ENCODE data around the gene SDK1.

GRCh38 chr7:3636131-3636860 is 335.2 kb downstream of the SDK1 start:
- no peak for TF ChIP-seq POLR2A (IDR thresholded peaks at IDR 0.05)
- TF ChIP-seq, protein P1, sequence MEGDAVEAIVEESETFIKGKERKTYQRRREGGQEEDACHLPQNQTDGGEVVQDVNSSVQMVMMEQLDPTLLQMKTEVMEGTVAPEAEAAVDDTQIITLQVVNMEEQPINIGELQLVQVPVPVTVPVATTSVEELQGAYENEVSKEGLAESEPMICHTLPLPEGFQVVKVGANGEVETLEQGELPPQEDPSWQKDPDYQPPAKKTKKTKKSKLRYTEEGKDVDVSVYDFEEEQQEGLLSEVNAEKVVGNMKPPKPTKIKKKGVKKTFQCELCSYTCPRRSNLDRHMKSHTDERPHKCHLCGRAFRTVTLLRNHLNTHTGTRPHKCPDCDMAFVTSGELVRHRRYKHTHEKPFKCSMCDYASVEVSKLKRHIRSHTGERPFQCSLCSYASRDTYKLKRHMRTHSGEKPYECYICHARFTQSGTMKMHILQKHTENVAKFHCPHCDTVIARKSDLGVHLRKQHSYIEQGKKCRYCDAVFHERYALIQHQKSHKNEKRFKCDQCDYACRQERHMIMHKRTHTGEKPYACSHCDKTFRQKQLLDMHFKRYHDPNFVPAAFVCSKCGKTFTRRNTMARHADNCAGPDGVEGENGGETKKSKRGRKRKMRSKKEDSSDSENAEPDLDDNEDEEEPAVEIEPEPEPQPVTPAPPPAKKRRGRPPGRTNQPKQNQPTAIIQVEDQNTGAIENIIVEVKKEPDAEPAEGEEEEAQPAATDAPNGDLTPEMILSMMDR (IDR thresholded peaks at IDR 0.05) = no peak

Measured in body of pancreas (tissue), 4 donors.